Measurements from ENCODE around the gene GPR37.

GPR37 gene

DNA sequence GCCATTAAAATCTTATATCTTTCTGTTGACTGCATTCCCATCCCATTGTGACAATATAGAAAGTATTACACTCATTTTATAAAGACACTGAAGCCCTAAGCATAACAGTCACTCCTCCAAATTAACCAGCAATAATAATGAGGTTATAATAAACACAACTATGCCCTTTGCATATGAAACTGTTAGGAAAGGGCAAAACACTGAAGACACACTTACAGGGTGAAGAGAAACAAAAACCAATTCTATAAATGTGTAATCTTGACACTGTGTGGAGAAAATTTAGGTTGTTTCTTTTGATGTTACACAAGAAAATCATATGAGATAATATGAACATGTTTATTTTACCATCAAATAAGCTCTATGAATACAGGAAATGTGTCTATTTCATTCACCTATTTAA, 14.0 kb upstream of the GPR37 start:
- DNase-seq (ENCODE audit: low read depth) = no peak

DNA sequence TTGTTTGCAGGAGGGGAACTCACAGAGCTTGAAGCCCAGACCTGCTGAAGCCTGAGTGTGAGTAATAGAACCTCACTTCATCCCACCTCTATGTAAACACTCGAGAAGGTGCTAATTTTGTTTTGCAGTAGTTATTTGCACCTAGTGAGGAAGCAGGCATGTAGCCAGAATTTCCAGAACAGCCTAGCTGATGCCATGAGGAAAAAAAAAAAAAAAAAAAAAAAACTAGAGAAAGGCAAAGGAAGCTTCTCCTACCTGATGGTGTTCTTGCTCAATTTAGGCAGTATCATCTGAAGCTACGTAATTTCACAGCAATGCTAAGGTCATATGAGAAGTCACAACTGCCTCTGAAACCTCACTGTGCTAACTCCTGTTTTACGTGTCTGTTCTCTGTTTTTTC, 13.6 kb upstream of the GPR37 start:
- DNase-seq (ENCODE audit: low read depth) = no peak

DNA sequence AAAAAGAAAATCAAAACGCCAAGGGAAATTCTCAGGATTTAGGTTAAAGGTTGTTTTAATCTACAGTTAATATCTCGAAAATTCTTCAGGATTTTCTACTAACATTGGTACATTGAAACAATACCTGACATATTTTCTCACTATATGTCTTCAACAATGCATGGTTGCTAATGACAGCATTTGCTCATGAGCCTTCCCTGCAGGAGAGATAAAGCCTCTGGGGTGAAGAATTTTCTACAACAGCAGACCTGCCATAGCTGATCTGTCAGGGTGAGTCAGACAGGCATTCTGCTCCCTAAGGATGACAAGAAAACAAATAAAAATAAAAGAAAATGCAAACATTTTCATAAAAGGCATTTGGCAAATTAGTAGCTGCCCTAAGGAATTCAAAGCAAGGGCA, 11.7 kb upstream of the GPR37 start:
- no peak for DNase-seq (ENCODE audit: low read depth)

DNA sequence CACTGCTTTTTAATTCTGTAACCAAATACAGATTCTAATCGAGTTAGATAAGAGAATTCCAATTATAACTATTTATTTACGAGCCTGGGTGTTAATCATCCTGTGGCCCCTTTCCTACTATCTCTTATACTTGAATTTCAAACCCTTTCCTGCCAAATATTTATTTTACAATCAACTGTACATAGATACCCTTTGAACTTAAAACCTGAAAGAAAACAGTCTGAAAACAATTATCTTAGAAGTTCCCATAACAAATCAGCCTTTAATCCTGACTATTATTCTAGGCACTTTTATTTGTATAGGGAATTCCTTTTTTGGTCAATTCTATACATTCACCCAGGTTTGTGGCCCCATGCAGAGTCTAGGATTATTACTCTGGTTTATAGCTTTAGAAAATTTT, 10.6 kb upstream of the GPR37 start:
- DNase-seq (ENCODE audit: low read depth) = no peak

DNA sequence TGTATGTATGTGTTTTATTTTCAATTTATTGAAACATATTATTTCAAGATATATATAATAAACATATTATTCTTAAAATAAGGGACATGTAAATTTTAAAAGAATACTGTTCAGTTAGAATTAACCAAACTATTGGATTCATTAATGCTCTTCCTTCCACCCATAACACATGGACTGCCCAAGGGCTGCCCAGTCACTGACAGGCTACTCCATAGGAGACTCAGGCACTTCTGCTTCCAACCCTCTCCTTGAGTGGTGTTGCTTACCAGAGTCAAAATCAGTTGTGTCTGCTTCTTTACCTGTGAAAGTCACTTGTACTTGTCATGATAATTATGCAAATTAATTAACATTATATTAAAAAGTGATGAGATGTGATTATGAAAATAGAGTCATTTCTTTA, 9.8 kb upstream of the GPR37 start:
- DNase-seq (ENCODE audit: low read depth) = no peak

DNA sequence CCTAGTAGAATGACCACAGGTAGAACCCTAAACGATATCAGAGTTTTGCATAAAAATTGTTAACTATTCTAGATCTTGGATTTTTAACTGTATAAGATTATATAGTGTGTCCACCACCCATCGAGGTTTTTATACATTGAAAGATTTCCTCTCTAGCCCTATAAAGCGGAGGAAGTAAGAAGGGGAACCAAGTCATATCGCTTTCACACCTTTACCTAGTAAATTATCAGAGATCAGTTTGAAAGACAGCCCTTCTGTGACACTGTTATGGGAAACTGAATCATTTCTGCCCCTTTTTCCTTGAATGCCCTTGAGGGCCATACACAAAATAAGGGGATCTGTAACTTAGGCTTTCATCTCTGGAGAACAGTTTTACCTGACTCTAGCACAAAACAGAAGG, 8.3 kb upstream of the GPR37 start:
- DNase-seq (ENCODE audit: low read depth) = no peak

DNA sequence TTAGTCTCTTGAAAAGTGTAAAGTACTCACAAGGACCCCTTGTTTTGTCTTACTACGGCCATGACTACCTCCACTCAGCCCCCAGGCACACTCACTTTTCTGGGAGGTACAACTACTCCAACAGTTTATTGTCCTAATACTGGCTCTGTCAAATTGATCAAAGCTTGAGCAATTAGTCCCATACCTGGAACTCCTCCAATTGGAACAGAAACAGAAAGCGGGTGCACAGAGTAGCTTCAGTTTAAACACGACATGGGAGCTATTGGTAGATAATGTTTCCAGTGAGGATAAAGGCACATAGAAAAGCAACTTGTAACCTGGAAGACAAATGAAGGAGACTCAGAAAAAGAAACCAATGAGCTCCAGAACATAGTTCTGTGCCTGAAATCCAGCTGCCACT, 7.7 kb upstream of the GPR37 start:
- no peak for DNase-seq (ENCODE audit: low read depth)

DNA sequence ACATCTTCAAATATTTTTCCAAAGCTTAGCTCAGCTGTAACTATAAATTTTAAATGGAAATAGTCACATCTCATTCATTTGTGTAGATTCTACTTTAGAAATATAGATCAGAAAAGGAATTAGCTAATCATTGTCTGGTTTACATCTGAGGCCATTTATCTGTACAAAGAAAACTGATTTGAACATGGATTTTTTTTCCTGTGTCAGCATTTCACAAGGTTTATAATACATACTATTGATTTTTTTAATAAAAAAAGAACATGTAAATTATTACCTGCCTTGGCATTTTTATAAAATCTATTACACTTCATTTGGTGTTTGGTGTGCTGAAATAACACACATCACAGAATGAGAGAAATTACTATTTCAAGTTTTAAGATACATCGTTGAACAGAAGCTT, 3.5 kb upstream of the GPR37 start:
- no peak for DNase-seq (ENCODE audit: low read depth)

DNA sequence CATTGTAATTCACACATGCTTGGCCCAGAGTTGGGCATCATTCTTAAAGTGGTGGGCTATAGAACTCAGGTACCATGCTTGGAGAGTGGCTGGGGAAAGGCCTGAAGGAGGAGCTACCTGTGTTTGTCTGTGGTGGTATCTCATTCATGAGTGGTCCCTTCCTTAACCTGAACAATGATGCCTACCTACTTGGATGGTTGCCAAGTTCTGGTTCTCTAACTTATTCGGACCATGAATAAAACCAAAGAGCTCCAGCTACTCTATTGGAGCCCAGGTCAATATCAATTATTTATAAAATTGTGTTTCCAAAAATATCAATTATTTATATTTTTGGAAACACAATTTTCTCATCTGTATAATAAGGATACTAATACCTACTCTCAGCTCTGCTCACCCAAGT, 2.9 kb upstream of the GPR37 start:
- DNase-seq (ENCODE audit: low read depth) = no peak

DNA sequence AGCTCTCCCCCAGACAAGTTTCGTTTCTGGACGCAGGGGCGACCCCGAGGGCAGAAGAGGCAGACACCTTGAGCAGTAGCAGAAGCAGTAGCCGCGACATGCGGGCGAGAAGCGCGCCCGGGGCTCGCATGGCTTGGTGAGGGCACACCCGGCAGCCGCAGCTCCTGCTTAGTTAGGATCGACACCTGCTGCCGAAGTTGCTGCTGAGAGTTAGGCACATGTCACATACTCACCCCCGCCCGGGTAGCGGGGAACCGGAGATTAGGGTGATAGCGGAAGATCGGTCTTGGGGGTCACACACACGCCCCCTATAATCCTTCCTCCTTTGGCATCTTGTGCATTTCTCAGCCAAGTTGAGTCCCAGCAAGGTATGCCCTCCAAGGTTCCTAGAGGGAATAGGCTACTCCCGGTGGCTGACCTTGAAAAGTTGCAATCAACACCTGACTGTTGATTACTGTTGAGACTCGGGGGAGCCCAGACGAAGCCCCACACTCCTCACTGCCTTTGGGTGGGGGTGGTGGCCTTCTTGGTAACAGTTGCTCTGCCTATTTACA, 668 bp downstream of the GPR37 start:
- no peak for DNase-seq (ENCODE audit: low read depth)

DNA sequence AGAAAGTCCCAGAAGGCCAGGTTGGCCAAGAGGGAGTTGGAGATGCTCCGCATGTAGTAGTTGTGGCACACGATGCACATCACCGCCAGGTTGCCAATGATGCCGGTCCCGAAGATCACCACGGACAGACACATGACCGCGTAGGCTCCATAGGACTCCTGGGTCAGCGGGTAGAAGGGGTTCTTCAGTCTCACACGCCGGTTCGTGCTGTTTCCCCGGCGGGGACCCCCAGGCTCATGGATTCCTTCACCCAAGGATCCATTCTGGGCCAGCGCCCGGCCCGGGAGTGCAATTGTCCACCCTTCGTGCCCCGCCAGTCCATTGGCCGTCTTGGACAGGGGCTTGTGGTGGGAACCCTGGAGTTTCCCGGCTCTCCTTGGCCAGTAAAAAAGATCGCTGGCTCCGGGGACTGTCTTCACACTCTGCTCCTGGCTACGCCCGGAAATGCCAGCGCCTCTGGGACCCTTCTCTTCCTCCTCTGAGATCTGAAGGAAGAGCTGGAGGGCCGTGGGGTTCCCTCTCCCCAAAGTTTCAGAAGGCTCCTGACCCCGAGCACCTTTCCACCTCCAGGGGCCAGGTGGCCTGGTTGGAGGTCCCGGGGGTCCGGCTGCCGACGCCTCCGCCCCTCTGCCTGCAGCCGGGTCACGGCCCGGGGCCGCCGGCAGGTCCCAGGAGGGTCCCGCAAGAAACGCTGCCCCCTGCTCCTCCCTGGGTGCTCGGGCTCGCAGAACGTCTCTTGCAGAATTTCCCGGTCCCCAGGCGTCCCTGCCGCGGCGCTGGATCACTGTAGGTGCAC, 1.3 kb downstream of the GPR37 start:
- DNase-seq (ENCODE audit: low read depth) = no peak

DNA sequence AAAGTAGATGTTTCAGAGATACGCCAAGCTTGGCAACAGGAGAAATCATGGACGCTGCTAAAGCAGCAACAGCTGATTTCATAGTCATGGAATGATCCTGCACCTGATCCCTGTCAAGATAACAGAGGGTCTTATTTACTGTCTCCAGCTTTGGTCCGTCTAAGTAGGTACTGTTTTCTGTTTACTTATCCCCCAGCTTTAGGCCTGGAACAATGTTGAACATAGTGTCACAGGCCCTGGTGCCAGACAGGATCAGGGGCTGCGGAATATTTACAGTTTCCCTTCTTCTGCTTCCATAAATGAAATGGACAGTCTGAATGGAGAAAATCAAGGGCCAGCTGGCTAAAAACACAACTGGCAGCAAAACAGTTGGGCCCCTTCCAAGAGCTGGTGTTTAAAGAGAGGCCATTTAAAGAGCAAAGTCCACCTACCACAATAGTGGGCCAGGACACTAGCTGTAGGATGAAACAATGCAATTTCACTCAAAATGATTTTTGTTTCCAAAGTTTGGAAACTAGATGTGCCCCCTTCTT, 2.9 kb downstream of the GPR37 start:
- DNase-seq (ENCODE audit: low read depth) = no peak

DNA sequence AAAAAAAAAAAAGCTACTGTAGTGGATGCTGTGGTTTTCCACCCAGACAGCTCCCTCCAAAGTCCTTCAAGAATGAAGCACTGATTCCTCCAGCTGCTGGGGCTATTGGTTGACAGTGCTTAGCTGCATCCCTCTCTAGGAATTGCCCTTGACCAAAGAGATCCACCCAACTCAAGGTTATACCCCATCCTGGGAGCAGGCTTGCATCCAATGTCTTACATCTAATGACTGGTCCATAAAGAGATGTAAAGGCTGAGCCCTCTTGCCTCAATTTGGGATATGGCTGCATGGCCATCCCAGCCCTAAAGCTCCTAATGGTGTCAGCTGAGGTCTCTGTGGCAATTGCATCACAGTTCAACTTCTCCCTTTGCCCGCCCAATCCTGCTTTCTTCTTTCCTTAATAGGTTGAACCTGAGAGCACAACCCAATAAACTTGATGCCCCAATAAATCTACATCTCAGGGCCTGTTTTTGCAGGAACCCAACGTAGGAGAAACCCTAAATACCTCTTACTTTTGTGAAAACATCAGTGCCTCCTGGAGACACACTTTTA, 4.4 kb downstream of the GPR37 start:
- no peak for DNase-seq (ENCODE audit: low read depth)

DNA sequence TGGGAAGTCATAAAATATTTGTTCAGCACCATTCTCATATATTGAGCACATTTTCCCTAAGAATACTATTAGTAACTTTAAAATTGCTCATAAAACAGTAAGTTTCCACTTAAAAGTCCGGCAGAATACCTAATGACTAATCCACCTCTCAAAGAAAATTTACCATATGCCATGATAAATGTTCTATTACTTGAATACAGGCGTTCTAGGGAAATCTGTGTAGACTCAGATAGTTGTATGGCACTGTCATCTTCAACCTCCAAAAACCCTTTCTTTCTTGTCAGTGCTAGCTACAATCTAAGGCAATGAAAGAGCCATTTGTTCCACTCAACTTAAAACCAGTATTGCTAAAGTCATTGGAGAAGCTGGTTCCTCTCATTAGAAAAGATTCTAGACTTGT, 7.3 kb downstream of the GPR37 start:
- DNase-seq (ENCODE audit: low read depth) = no peak

DNA sequence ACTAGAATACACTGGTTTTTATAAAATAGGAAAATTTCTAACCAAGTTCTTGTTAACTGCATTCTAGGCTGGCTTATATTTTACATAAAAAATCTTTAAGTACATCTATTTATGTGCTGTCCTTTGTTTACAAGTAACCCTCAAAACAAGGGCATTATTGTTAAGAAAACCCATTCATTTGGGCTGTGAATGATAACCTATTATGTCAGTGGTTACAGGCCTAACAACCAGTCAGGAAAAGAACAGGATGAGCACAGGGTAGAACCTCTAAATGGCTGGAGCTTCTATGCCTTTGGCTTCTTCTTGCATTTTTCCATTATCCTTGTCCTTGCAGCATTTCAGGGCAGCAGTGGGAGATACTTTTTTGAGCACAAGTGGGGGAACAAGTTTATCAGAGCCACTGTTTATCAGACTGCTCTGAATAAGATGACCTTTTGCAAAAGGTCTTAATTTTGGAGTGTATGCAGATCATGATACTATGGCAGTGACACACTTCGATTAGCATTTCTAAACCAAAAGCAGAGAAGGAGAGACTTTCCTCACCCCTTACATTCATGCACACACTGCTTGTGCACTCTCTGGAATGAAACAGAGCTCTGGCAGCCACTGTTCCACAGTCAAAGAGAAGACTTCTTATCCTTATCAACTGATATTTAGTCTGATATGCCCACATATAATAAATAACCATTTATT, 10.9 kb downstream of the GPR37 start:
- no peak for DNase-seq (ENCODE audit: low read depth)

DNA sequence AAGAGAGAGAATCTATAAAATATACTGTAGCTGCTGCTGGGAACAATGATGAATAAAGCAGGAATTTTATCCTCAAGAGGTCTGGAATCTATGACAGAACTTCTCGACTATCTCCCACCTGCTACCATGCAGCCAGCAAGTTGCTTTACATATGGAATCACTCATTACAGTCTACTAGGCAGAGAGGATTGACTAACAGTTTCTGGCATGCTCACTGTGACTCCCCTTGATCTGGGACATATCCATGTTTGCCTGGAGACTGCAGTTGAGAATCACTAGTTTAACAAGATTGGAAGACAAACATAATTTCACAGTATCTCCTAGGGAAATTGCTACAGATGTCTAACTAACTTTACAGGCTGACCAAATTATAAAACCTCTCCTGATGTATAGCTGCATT, 13.3 kb downstream of the GPR37 start:
- DNase-seq (ENCODE audit: low read depth) = no peak

DNA sequence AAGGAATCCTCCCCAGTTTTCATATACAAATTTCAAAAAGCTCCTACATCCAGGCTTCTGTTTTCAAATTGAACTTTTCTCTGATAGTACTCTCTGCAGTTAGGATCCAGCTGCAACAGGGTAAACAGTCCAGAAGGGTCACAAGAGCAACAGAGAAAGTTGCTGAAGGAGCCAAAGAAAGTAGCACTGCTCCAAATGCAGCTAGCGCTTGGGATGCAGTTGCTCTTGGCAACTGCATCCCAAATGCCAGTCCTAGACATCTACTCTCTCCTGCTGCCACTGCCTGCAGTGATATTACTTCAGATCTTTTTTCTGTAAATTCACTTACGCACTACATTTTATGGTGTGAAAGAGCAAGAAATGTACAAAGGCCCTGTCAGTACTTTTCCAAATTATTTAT, 14.6 kb downstream of the GPR37 start:
- no peak for DNase-seq (ENCODE audit: low read depth)

DNA sequence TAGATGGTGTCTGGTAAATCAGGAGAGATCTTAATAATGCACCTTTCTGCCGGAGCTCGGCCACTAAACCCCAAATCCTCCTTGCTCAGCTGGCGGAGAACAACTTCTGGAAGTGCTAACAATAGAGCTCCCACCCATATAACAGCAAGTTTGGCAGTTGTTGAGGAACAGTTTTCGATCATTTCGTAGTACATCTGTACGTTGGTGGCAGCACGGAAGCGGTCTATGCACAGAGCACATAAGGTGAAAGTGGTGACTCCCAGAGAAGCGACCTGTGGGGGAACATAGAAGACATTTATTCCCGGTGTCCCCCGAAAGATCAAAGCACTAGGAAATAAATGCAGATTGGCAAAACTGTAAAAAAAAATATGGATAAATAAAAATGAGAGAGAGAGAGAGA, 18.5 kb downstream of the GPR37 start:
- no peak for DNase-seq (ENCODE audit: low read depth)

DNA sequence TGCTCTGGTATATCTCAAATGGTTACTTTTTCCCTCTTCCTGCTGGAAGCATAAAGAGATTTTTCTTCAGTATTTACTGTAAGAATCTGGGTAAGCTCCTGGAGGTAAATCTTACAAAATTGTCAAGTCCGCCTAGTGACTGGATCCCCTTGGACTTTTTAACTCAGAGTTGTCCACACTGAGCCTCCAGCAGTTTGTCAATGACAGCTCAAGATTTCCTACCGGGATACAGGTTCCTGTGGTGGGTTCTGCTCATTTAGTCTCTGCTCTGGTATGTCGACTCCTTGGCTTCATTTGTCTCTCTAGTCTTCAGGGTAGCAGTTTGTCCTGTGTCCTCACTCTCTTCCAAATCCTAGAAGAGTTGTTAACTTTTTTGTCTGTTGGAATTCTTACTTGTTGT, 27.0 kb downstream of the GPR37 start:
- DNase-seq (ENCODE audit: low read depth) = no peak

DNA sequence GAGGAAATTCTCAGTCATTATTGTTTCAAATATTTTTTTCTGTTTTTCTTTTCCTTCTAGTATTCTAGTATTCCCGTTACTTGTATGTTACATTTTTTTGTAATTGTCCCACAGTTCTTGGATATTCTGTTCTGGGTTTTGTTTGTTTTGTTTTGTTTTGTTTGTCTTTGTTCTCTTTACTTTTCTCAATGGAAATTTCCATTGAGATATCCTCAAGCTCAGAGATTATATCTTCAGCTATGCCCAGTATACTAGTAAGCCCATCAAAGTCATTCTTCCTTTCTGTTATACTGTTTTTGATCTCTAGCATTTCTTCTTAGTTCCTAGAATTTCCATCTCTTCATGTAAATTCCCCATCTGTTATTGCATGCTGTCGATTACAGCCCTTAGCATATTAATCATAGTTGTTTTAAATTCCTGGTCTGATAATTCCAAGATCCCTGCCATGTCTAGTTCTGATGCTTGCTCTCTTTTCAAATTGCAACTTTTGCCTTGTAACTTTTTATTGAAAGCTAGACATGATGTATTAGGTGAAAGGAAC, 27.8 kb downstream of the GPR37 start:
- DNase-seq (ENCODE audit: low read depth) = no peak

DNA sequence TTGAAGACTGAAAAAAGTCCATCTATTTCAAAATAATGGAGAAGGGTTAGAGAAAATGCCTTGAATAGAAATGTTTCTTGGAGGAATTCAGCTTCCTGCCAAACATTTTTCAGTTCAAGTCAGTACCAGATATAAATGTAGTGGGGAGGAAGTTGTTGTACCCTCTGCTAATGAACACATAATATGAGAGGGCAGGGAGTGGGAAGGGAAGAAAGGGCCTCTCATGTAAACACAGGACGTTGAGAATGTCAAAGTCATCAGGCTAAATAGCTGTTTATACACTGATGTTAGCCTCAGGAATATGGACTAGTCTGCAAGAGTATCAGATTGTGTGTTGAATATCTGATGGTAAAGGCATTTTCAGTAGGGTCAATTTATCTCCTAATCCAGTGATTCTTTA, 37.0 kb downstream of the GPR37 start:
- no peak for DNase-seq (ENCODE audit: low read depth)

DNA sequence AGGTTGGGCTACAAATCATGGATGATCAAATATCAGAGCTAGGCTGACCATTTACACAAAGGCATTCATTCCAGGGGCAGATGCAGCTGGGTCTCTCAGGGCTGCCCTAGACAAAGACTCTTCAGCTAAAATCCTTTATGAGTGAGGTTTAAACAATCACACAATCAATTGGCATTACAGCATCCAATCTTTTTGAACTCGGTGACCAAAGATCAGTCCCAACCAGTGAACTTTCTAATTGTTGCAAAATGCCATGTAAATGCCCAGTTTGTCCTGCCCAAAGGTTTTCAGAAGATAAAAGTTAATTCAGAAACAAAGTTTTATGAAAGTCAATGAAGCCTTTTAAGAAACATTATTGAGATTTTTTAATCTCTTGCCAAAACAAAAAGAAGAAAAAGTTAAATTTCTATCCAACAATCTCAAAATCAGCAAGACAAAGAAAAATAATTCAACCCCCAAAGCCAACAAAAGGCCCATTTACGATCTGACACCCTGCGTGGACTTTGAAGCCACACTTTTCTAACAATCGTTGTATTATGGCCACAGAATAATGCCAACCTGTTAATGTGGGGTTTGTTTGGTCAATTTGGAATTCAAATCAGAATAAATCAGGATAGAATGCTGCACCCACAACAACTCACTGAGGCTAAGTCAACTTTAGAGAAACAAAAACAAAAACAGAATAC, 40.9 kb downstream of the GPR37 start:
- no peak for DNase-seq (ENCODE audit: low read depth)

Data from stimulated activated CD8-positive, alpha-beta memory T cell treated with anti-CD3 and anti-CD28 coated beads, Interleukin-15, amount 100 ng/mL, for 24 hours (primary cell).